HepG2 (cell line): ENCODE results near the gene COG8. TPM values are rescaled to one million over a fixed set of nuclear protein-coding genes. Genes with fewer than 3 reads are reported as not detected.

ENCODE experiments used
- ARHGAP35 ChIP-seq: sonication (generic); formaldehyde crosslinking; IDR thresholded peaks from 2 replicates; pipeline ENCODE4 v1.9.0; 2022; ENCODE audit warnings: mild to moderate bottlenecking, inconsistent platforms, moderate library complexity, missing genetic modification reagents, borderline replicate concordance
- ATF1 ChIP-seq: IDR thresholded peaks from 2 replicates; pipeline ENCODE4 v1.6.1; 2016; ENCODE audit warnings: mild to moderate bottlenecking, control low read depth
- CBX5 ChIP-seq: sonication (generic); formaldehyde crosslinking; IDR thresholded peaks from 2 replicates; pipeline ENCODE4 v1.4.0; 2020; ENCODE audit warnings: missing genetic modification reagents, borderline replicate concordance
- CCDC6 ChIP-seq: sonication (generic); formaldehyde crosslinking; IDR thresholded peaks from 2 replicates; pipeline ENCODE4 v1.8.1; 2022; ENCODE audit warnings: mild to moderate bottlenecking, missing genetic modification reagents, moderate library complexity
- CREM ChIP-seq, 2 experiments: sonication (generic) in 1 of 2; formaldehyde crosslinking in 1 of 2; IDR thresholded peaks; 2 replicates each; pipeline versions ENCODE4 v1.4.0 to v1.6.1; 2016 to 2020; ENCODE audit warnings: antibody characterized with exemption in 1 of 2, mild to moderate bottlenecking in 1 of 2, missing genetic modification reagents in 1 of 2
- GTF2F1 ChIP-seq: fragments of 150-350 bp; IDR thresholded peaks from 2 replicates; pipeline ENCODE4 v1.6.1; 2014; ENCODE audit warnings: low read length
- HMGXB4 ChIP-seq, 2 experiments: sonication (generic) in 1 of 2; formaldehyde crosslinking in 1 of 2; IDR thresholded peaks; 2 replicates each; pipeline versions ENCODE4 v1.4.0 to v1.6.1; 2018 to 2020; ENCODE audit warnings: missing genetic modification reagents in 2 of 2, borderline replicate concordance in 1 of 2, low read depth in 1 of 2, mild to moderate bottlenecking in 1 of 2, missing biosample characterization in 1 of 2
- MED8 ChIP-seq: sonication (generic); formaldehyde crosslinking; IDR thresholded peaks from 2 replicates; pipeline ENCODE4 v1.8.1; 2023; ENCODE audit warnings: mild to moderate bottlenecking, missing genetic modification reagents; ENCODE audit not compliant: insufficient replicate concordance
- NCOR1 ChIP-seq: fragments of 200-600 bp; sonication (generic); IDR thresholded peaks from 2 replicates; pipeline ENCODE4 v1.7.0; 2017; ENCODE audit warnings: antibody characterized with exemption, low read length, borderline replicate concordance
- NFRKB ChIP-seq: fragments of 450-650 bp; IDR thresholded peaks from 2 replicates; pipeline ENCODE4 v1.6.1; 2017
- PREB ChIP-seq: sonication (generic); formaldehyde crosslinking; IDR thresholded peaks from 2 replicates; pipeline ENCODE4 v1.4.0; 2020; ENCODE audit warnings: missing genetic modification reagents
- RBFOX2 ChIP-seq: fragments of 200-400 bp; formaldehyde crosslinking; IDR thresholded peaks from 2 replicates; pipeline ENCODE4 v1.6.1; 2017; ENCODE audit warnings: low read depth, mild to moderate bottlenecking, low read length
- SNAPC2 ChIP-seq: sonication (generic); formaldehyde crosslinking; IDR thresholded peaks from 2 replicates; pipeline ENCODE4 v1.8.1; 2022; ENCODE audit warnings: mild to moderate bottlenecking, missing genetic modification reagents
- SUZ12 ChIP-seq: fragments of 150-350 bp; IDR thresholded peaks from 2 replicates; pipeline ENCODE4 v1.6.1; 2014; ENCODE audit warnings: low read depth, low read length
- TAF15 ChIP-seq: fragments of 200-400 bp; formaldehyde crosslinking; IDR thresholded peaks from one replicate; pipeline ENCODE4 v1.6.1; 2018; ENCODE audit warnings: mild to moderate bottlenecking, low read depth, low read length; ENCODE audit not compliant: poor library complexity, severe bottlenecking
- TRAFD1 ChIP-seq: sonication (generic); formaldehyde crosslinking; IDR thresholded peaks from 2 replicates; pipeline ENCODE4 v1.5.1; 2020; ENCODE audit warnings: missing genetic modification reagents, mild to moderate bottlenecking, borderline replicate concordance
- XBP1 ChIP-seq: sonication (generic); formaldehyde crosslinking; IDR thresholded peaks from 2 replicates; pipeline ENCODE4 v1.5.0; 2020; ENCODE audit warnings: missing genetic modification reagents
- ZBTB3 ChIP-seq: sonication (generic); formaldehyde crosslinking; IDR thresholded peaks from 2 replicates; pipeline ENCODE4 v1.4.0; 2020; ENCODE audit warnings: low read depth, mild to moderate bottlenecking, moderate library complexity, missing genetic modification reagents, borderline replicate concordance
- ZFP37 ChIP-seq: sonication (generic); formaldehyde crosslinking; IDR thresholded peaks from 2 replicates; pipeline ENCODE4 v1.4.0; 2020; ENCODE audit warnings: missing genetic modification reagents, borderline replicate concordance
- ZNF3 ChIP-seq: IDR thresholded peaks from 2 replicates; pipeline ENCODE4 v1.7.0; 2017; ENCODE audit warnings: inconsistent platforms
- ZNF441 ChIP-seq: sonication (generic); formaldehyde crosslinking; IDR thresholded peaks from 2 replicates; pipeline ENCODE4 v1.7.0; 2021; ENCODE audit warnings: missing genetic modification reagents, borderline replicate concordance
- ZNF451 ChIP-seq: sonication (generic); formaldehyde crosslinking; IDR thresholded peaks from 2 replicates; pipeline ENCODE4 v1.5.0; 2020; ENCODE audit warnings: mild to moderate bottlenecking, missing genetic modification reagents
- ZNF503 ChIP-seq: sonication (generic); formaldehyde crosslinking; IDR thresholded peaks from 2 replicates; pipeline ENCODE4 v1.4.0; 2020; ENCODE audit warnings: missing genetic modification reagents
- ZNF746 ChIP-seq: sonication (generic); formaldehyde crosslinking; IDR thresholded peaks from 2 replicates; pipeline ENCODE4 v1.8.0; 2022; ENCODE audit warnings: mild to moderate bottlenecking, missing genetic modification reagents
- polyA plus RNA-seq, 8 experiments: library from polyadenylated mRNA; depleted of rRNA in 3 of 8; stranded (reverse) in 7 of 8; unstranded in 1 of 8; fragments of >200 nt; fragmentation: Illumina TruSeq in 4 of 8; extraction: Trizol in 4 of 8; gene quantifications; 2 replicates each; pipeline versions ENCODE4 v1.2.1 to v1.2.3, GENCODE V29; 2011 to 2016; ENCODE audit warnings: low read depth in 4 of 8, missing spikeins in 1 of 8, mixed read lengths in 1 of 8; ENCODE audit not compliant: insufficient read depth in 1 of 8
- total RNA-seq, 5 experiments: library from RNA; depleted of rRNA; stranded (reverse); fragments of >200 nt; fragmentation: Illumina TruSeq; extraction: Trizol; gene quantifications; 2 replicates each; pipeline ENCODE4 v1.2.3, GENCODE V29; 2016; ENCODE audit warnings: low read depth in 1 of 5

The COG8 gene
- total and polyA plus RNA-seq, 2 of the 13 experiments (the other 11 are each of a cell fraction or from before 2014, with no cell fraction given), result 45.5 to 52.1 TPM

GRCh38 chr16:69326172-69326873 is 13.0 kb downstream of the COG8 start (continued):
- TF ChIP-seq TRAFD1 (CRISPR knock-in tag), result no peak; the same call in 1 of the 2 replicates
- 0 out of 2 replicates have a peak, but pooled peaks have one; percentile 36 for TF ChIP-seq ZBTB3 (CRISPR knock-in tag)
- no peak for TF ChIP-seq GTF2F1
- no peak for TF ChIP-seq SUZ12
- no peak for TF ChIP-seq NFRKB
- no peak for TF ChIP-seq XBP1 (CRISPR knock-in tag)
- no peak for TF ChIP-seq ZNF746 (CRISPR knock-in tag)
- peak; percentile 80; the same call in 1 of the 2 replicates for TF ChIP-seq ZFP37 (CRISPR knock-in tag)
- no peak for TF ChIP-seq MED8 (CRISPR knock-in tag)
- no peak for TF ChIP-seq ATF1 (CRISPR knock-in tag)
- TF ChIP-seq SNAPC2 (CRISPR knock-in tag), result no peak
- TF ChIP-seq ARHGAP35 (CRISPR knock-in tag), result no peak
- no peak for TF ChIP-seq ZNF503 (CRISPR knock-in tag)
- no peak for TF ChIP-seq PREB
- TF ChIP-seq RBFOX2, result peak; percentile 35
- no peak for TF ChIP-seq CREM (IDR thresholded peaks at IDR 0.05)
- no peak for TF ChIP-seq CREM (CRISPR knock-in tag; IDR thresholded peaks at IDR 0.05)
- TF ChIP-seq TAF15, result no peak
- peak; percentile 84; the same call in 1 of the 2 replicates for TF ChIP-seq NCOR1
- TF ChIP-seq ZNF451 (CRISPR knock-in tag), result no peak
- TF ChIP-seq ZNF3 (CRISPR knock-in tag), result no peak
- peak; percentile 79; the same call in 1 of the 2 replicates for TF ChIP-seq CBX5 (CRISPR knock-in tag)
- peak; percentile 73; the same call in 1 of the 2 replicates for TF ChIP-seq ZNF441 (CRISPR knock-in tag)
- TF ChIP-seq CCDC6 (CRISPR knock-in tag), result peak; percentile 44; the same call in 1 of the 2 replicates
- peak; percentile 32 to 83; a peak in 2 of 4 replicates for TF ChIP-seq HMGXB4 (CRISPR knock-in tag; IDR thresholded peaks at IDR 0.05; ENCODE audit: borderline replicate concordance in 1 of 2, low read depth in 1 of 2)
